Panc1 (cell line): ENCODE data around the gene COL4A2.

Source experiments
- CTCF ChIP-seq: fragments of 450-650 bp; IDR thresholded peaks from 2 replicates; pipeline ENCODE4 v1.5.1; 2017; ENCODE audit warnings: mild to moderate bottlenecking
- REST ChIP-seq, 2 experiments: IDR thresholded peaks; 2 replicates each; pipeline ENCODE4 v1.6.1; 2011 to 2012; ENCODE audit warnings: low read depth in 2 of 2, control low read depth in 1 of 2, low read length in 1 of 2, mild to moderate bottlenecking in 1 of 2, moderate library complexity in 1 of 2; ENCODE audit not compliant: insufficient read depth in 1 of 2
- TCF7L2 ChIP-seq: IDR thresholded peaks from 2 replicates; pipeline ENCODE4 v1.6.1; 2011; ENCODE audit warnings: mild to moderate bottlenecking, low read depth, low read length, inconsistent platforms

- TF ChIP-seq REST (IDR thresholded peaks at IDR 0.05; ENCODE audit: insufficient read depth in 1 of 2, low read depth in 2 of 2, low read length in 1 of 2) (no peak), CTCF (no peak), TCF7L2 (no peak)
Observed at GRCh38 chr13:110339975-110340550, 33.0 kb downstream of the COL4A2 start.
